ENCODE results near the gene STRIP2. TPM values are rescaled to one million over a fixed set of nuclear protein-coding genes. Genes with fewer than 3 reads are reported as not detected.
"Not testable (repeated sequence)": the region's sequence is repeated elsewhere in the genome, so short reads cannot be mapped to it uniquely, and the experiment has no call there.

Gene STRIP2
- total RNA-seq, 1 donor from 2014 or later, result 38.1 TPM

- intact Hi-C loops (cut with micrococcal nuclease), result no loop called here
Observed at GRCh38 chr7:129450295-129450694, 16.1 kb downstream of the STRIP2 start.

- intact Hi-C loops (cut with micrococcal nuclease), result no loop called here
Observed at GRCh38 chr7:129452589-129453231, 18.5 kb downstream of the STRIP2 start.

GRCh38 chr7:129453510-129454248 is 19.4 kb downstream of the STRIP2 start:
- intact Hi-C loops (cut with micrococcal nuclease), result no loop called here

GRCh38 chr7:129454249-129454551 is 20.0 kb downstream of the STRIP2 start:
- intact Hi-C loops (cut with micrococcal nuclease), result no loop called here

- intact Hi-C loops (cut with micrococcal nuclease), result no loop called here
Observed at GRCh38 chr7:129456421-129456820, 22.2 kb downstream of the STRIP2 start.

- intact Hi-C loops (cut with micrococcal nuclease), result no loop called here
Observed at GRCh38 chr7:129457101-129457500, 22.9 kb downstream of the STRIP2 start.

GRCh38 chr7:129458171-129458570 is 23.9 kb downstream of the STRIP2 start:
- intact Hi-C loops (cut with micrococcal nuclease), result no loop called here

GRCh38 chr7:129461809-129462208 is 27.6 kb downstream of the STRIP2 start:
- intact Hi-C loops (cut with micrococcal nuclease), result no loop called here

- intact Hi-C loops (cut with micrococcal nuclease), result no loop called here
Observed at GRCh38 chr7:129462420-129462819, 28.2 kb downstream of the STRIP2 start.

- intact Hi-C loops (cut with micrococcal nuclease), result no loop called here
Observed at GRCh38 chr7:129464194-129464593, 30.0 kb downstream of the STRIP2 start.

GRCh38 chr7:129465080-129465479 is 30.8 kb downstream of the STRIP2 start:
- intact Hi-C loops (cut with micrococcal nuclease), result no loop called here

GRCh38 chr7:129466796-129467195 is 32.6 kb downstream of the STRIP2 start:
- intact Hi-C loops (cut with micrococcal nuclease), result no loop called here

- intact Hi-C loops (cut with micrococcal nuclease), result no loop called here
Observed at GRCh38 chr7:129468087-129468486, 33.9 kb downstream of the STRIP2 start.

- intact Hi-C loops (cut with micrococcal nuclease), result no loop called here
Observed at GRCh38 chr7:129468547-129468946, 34.3 kb downstream of the STRIP2 start.

GRCh38 chr7:129469930-129470329 is 35.7 kb downstream of the STRIP2 start:
- intact Hi-C loops (cut with micrococcal nuclease), result no loop called here

- intact Hi-C loops (cut with micrococcal nuclease), result no loop called here
Observed at GRCh38 chr7:129470411-129470810, 36.2 kb downstream of the STRIP2 start.

GRCh38 chr7:129471402-129471827 is 37.2 kb downstream of the STRIP2 start:
- intact Hi-C loops (cut with micrococcal nuclease), result no loop called here

GRCh38 chr7:129475931-129476330 is 41.7 kb downstream of the STRIP2 start:
- intact Hi-C loops (cut with micrococcal nuclease), result not testable (repeated sequence)

- intact Hi-C loops (cut with micrococcal nuclease), result not testable (repeated sequence)
Observed at GRCh38 chr7:129476398-129476797, 42.2 kb downstream of the STRIP2 start.

GRCh38 chr7:129479831-129480230 is 45.6 kb downstream of the STRIP2 start:
- intact Hi-C loops (cut with micrococcal nuclease), result no loop called here

- intact Hi-C loops (cut with micrococcal nuclease), result no loop called here
Observed at GRCh38 chr7:129480674-129481363, 46.6 kb downstream of the STRIP2 start.

GRCh38 chr7:129481376-129481775 is 47.1 kb downstream of the STRIP2 start:
- intact Hi-C loops (cut with micrococcal nuclease), result not testable (repeated sequence)

- intact Hi-C loops (cut with micrococcal nuclease), result no loop called here
Observed at GRCh38 chr7:129482781-129483180, 48.5 kb downstream of the STRIP2 start.
